Epithelial cell of proximal tubule (primary cell): ENCODE measurements around the gene GSK3A. TPM values are rescaled to one million over a fixed set of nuclear protein-coding genes. Genes with fewer than 3 reads are reported as not detected.
A peak's percentile ranks its signal among the peaks of the same experiment; 100 is the strongest.
"Not testable (repeated sequence)": the region's sequence is repeated elsewhere in the genome, so short reads cannot be mapped to it uniquely, and the experiment has no call there.

Source experiments
- DNase-seq: peaks from one replicate; pipeline ENCODE4 v3.0.0-alpha.2; 2011; ENCODE audit warnings: low read depth
- H3K4me3 ChIP-seq: 2 replicates; pipeline ENCODE4 v1.5.1; 2011; ENCODE audit warnings: low read depth, mild to moderate bottlenecking, low read length
- total RNA-seq: library from RNA; depleted of rRNA; stranded (reverse); fragments of >200 nt; gene quantifications from 2 replicates; pipeline ENCODE4 v1.2.3, GENCODE V29; 2015
- TF ChIP-seq, protein P1 (sequence below): conservative IDR thresholded peaks from 2 replicates; pipeline ENCODE4 v1.5.1; 2012; ENCODE audit warnings: low read depth, mild to moderate bottlenecking, low read length

GSK3A gene
- total RNA-seq, 1 donor from 2014 or later: 33.9 TPM

DNA sequence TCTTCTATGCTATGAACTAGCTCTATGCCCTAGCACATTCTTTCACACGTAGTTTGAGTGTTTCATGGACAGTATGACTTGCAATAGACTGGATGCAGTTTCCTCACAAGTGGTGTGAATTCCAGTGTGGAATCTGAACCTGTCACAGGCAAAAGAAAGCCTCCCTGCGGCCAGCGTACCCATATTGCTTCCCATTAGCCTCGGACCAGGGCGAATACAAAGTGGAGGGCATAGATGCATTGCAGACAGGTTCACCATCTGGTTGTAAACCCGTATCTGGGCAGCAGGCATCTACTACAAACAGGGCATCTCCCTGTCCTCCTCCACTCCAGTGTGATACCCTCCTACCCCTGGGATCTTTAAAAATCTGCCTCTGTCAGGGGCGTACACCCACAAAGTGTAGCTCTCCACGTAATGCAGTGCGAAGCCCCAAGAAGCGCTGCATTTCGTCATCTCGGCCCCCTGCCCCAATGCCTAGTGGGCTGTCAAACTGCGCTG lies 25.3 kb upstream of the GSK3A start:
- TF ChIP-seq, protein P1, sequence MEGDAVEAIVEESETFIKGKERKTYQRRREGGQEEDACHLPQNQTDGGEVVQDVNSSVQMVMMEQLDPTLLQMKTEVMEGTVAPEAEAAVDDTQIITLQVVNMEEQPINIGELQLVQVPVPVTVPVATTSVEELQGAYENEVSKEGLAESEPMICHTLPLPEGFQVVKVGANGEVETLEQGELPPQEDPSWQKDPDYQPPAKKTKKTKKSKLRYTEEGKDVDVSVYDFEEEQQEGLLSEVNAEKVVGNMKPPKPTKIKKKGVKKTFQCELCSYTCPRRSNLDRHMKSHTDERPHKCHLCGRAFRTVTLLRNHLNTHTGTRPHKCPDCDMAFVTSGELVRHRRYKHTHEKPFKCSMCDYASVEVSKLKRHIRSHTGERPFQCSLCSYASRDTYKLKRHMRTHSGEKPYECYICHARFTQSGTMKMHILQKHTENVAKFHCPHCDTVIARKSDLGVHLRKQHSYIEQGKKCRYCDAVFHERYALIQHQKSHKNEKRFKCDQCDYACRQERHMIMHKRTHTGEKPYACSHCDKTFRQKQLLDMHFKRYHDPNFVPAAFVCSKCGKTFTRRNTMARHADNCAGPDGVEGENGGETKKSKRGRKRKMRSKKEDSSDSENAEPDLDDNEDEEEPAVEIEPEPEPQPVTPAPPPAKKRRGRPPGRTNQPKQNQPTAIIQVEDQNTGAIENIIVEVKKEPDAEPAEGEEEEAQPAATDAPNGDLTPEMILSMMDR: no peak
- no peak for DNase-seq
- peak overlapping the region; percentile 72 for H3K4me3 ChIP-seq

DNA sequence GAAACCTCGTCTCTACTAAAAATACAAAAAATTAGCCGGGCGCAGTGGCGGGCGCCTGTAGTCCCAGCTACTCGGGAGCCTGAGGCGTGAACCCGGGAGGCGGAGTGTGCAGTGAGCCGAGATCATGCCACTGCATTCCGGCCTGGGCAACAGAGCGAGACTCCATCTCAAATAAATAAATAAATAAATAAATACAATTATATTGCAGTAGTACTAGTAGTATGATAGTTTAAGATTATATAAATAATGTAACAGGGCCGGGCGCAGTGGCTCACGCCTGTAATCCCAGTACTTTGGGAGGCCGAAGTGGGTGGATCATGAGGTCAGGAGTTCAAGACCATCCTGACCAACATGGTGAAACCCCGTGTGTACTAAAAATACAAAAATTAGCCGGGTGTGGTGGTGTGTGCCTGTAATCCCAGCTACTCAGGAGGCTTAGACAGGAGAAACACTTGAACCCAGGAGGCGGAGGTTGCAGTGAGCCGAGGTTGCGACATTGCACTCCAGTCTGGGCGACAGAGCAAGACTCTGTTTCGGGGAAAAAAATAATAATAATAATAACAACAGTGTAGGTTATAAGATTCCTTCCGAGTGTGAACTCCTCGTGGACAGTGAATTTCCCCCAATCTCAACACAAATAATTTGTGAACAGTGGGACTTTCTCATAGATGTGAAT lies 24.7 kb upstream of the GSK3A start:
- not testable (repeated sequence) for H3K4me3 ChIP-seq, DNase-seq

DNA sequence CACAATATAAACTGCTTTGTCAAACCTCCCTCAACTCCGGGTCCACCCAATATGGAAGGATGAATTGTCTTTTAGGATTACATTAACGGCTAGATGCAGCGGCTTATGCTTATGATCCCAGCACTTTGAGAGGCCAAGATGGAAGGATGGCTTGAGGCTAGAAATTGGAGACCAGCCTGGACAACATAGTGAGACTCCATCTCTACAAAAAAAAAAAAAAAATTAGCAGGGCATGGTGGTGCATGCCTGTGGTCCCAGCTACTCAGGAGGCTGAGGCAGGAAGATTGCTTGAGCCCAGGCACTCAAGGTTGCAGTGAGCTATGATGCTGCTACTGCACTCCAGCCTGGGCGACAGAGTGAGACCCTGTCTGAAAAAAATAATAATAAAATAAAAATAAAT lies 23.7 kb upstream of the GSK3A start:
- not testable (repeated sequence) for H3K4me3 ChIP-seq, DNase-seq

DNA sequence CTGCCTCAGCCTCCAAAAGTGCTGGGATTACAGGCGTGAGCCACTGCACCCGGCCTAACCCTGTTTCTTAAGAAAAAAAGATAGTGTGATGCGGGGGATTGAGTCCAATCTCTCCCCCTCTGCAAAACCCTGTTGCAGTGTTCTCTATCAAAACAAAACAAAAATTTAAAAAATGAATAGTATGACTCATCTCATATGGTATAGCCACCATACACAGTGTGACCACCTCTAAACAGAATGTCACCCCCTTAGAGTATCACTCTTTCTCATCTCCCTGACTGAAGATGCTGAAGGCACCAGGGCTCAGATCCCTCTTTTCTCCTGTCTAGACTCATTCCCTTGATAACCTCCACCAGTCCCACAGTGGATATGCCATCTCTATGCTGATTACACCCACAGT lies 19.4 kb upstream of the GSK3A start:
- no peak for DNase-seq
- no peak overlapping the region for H3K4me3 ChIP-seq
- TF ChIP-seq, protein P1: no peak

DNA sequence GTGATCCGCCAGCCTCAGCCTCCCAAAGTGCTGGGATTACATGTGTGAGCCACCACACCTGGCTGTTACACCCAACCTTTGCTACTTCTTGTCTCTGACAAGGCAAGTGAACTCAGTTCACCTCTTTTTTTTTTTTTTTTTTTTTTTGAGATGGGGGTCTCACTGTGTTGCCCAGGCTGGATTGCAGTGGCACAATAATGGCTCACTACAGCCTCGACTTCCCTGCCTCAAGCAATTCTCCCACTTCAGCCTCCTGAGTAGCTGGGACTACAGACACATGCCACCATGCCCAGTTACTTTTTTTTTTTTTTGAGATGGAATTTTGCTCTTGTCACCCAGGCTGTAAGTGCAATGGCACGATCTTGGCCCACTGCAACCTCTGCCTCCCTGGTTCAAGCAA lies 15.4 kb upstream of the GSK3A start:
- not testable (repeated sequence) for DNase-seq, H3K4me3 ChIP-seq

DNA sequence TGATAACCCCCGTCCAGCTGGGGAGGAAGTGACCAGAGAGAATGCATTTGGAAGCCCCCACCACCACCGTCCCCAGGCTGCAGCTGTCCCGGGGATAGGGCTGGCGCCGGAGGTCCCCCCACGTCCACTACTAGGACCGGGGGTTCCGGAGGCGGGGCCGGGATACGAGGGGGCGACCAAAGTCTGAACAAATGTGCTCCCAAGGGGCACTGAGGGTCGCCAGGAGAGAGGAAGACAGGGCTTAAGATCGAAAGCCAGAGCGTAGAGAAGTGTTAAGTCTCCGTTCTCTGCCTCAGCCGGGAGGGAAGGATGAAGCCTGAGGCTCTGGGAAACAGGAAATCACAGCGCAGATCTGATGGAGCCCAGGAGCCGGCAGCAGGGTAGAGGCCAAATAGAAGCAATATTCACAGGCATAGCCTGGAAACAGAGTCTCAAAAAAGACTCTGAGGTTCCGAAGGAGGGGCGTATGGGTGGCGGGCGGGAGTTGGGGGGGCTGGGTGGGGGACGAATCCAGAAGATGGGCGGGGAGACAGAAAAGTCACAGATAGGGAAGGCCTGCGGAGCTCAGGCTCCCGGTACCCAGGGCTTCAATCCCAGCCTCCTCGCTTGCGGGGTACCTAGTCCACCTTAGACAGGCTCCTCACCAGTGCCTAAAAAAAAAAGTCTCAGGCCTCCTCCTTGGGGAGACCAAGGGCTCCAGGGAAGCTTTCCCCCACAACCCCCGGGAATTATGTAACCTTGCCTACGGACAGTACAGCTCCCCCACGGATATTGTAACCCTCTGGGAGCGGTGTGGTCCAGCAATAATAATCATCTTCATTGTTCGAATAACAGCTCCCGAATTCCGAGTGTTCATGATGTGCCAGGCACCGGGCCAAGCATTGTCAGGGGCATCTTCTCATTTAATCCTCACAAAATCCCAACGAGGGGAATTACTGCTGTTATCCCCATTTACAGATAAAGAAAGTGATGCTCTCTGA lies 13.7 kb upstream of the GSK3A start:
- DNase-seq: no peak
- TF ChIP-seq, protein P1: no peak
- peak overlapping the region; percentile 99 for H3K4me3 ChIP-seq

DNA sequence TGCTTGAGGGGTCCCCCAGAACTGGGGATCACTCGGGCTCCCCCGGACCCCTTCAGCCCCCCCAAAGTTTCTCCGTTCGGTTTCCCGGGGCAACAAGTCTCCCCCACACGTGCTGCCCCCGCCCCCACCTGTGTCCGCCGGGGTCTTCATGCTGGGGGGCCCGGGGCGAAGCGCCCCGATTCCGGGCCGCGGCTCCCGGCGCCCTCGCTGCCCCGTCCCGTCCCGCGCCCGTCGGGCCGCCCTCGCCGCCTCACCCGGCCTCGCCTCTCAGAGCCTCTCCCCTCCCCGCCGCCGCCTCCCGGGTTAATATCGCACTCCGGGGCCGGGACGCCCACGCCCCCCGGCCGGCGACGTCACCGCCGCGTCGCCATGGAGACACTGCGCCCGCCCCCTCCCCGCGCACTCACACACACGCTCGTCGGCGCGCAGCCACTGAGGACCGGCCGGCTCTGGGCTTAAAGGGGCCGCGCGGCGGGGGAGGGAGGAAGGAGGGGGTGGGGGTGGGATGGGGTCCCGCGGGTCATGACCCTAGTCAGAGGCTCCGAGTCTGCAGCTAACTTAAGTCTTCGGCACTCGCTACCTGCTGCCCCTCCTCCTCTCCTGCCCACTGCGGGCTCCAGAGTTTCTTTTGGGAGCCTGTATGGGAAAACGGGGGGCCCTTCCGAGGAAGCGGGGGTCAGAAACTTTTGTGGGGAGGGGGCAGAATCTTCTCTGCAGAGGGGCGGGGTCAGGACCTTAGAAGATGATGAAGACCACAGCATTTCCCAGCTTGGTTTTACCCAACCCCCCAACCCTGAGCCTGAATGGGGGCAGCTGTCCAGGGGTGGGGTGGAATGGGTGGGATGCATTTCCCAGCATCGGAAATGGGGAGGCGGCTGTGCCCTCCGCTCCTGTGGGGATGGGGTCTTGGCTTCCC lies 12.7 kb upstream of the GSK3A start, which contains the start of gene ERF:
Gene ERF, minus strand, starts transcription at position 279 of the 916 bp plus-strand sequence. Its CDS starts 129 bp downstream, at position 150.
- H3K4me3 ChIP-seq: peak within 1 kb of the TSS; percentile 99
- DNase-seq: no peak
- TF ChIP-seq, protein P1: no peak
